Natural killer cell treated with Interleukin-12 subunit alpha and Interleukin-12 subunit beta and Interleukin-15 and Interleukin-18, amount 100 ng/mL, for 72 hours (primary cell): ENCODE measurements around the gene PPP3R2. TPM values are rescaled to one million over a fixed set of nuclear protein-coding genes. Genes with fewer than 3 reads are reported as not detected.
"Not testable (repeated sequence)": the region's sequence is repeated elsewhere in the genome, so short reads cannot be mapped to it uniquely, and the experiment has no call there.

ENCODE experiments used
- ATAC-seq, 2 donors: fragments of 150-1000 bp; cut with Tn5 transposase in 1 of 2; sonication (Bioruptor Pico), chemical (Tn5 transposase) in 1 of 2; 2 replicates each; pipeline ENCODE4 v1.10.0; 2021
- DNase-seq: peaks from one replicate; pipeline ENCODE4 v3.0.0; 2022; ENCODE audit warnings: low spot score
- H3K27ac Mint-ChIP-seq, 2 donors: 1 replicate in 1 of 2; 2 replicates in 1 of 2; pipeline ENCODE4 v1.8.0; 2022; ENCODE audit warnings: mixed read lengths in 2 of 2, mild to moderate bottlenecking in 1 of 2, moderate library complexity in 1 of 2
- H3K27me3 Mint-ChIP-seq, 2 donors: 1 replicate in 1 of 2; 2 replicates in 1 of 2; pipeline ENCODE4 v1.8.0; 2022; ENCODE audit warnings: mixed read lengths in 2 of 2
- H3K36me3 Mint-ChIP-seq: one replicate; pipeline ENCODE4 v1.8.0; 2022; ENCODE audit warnings: mixed read lengths
- H3K4me1 Mint-ChIP-seq, 2 donors: 1 replicate in 1 of 2; 2 replicates in 1 of 2; pipeline ENCODE4 v1.8.0; 2022; ENCODE audit warnings: low read depth in 2 of 2, mixed read lengths in 2 of 2, mild to moderate bottlenecking in 1 of 2
- H3K4me3 Mint-ChIP-seq: one replicate; pipeline ENCODE4 v1.8.0; 2022; ENCODE audit warnings: mixed read lengths
- H3K9me3 Mint-ChIP-seq: 2 replicates; pipeline ENCODE4 v1.8.0; 2022; ENCODE audit warnings: mixed read lengths
- total RNA-seq, 2 donors: library from RNA; stranded (reverse); gene quantifications; one replicate each; pipeline ENCODE4 v1.2.3, GENCODE V29; 2022

Gene PPP3R2
- total RNA-seq, 2 donors from 2014 or later: not detected

DNA sequence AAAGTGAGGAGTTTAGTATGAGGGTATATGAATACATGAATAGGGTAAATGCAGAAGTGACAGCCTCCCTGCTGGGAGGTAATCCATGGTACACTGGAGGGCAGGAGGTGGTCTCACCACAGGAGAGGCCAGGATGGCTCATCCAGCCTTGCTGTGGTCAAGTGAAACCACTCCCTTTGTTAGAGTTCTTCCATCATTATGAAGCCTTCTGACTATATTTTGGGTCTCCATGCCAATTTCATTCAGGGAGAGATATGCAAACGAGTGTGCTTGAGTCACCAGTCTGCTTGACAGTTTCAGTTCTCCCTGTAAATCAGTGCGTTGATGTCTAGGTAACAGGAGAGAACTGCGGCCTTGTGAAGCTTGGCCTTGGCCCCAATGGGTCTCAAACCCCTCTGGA is 16.4 kb downstream of the PPP3R2 start:
- H3K27ac Mint-ChIP-seq: no peak overlapping the region
- H3K9me3 Mint-ChIP-seq: no peaks in the 10 kb centered on the region
- DNase-seq (no peak), ATAC-seq (no peak)
- no peaks in the 10 kb centered on the region for H3K36me3 Mint-ChIP-seq
- H3K4me1 Mint-ChIP-seq: no peaks in the 10 kb centered on the region
- H3K27me3 Mint-ChIP-seq: no peaks in the 10 kb centered on the region
- no peak overlapping the region for H3K4me3 Mint-ChIP-seq

DNA sequence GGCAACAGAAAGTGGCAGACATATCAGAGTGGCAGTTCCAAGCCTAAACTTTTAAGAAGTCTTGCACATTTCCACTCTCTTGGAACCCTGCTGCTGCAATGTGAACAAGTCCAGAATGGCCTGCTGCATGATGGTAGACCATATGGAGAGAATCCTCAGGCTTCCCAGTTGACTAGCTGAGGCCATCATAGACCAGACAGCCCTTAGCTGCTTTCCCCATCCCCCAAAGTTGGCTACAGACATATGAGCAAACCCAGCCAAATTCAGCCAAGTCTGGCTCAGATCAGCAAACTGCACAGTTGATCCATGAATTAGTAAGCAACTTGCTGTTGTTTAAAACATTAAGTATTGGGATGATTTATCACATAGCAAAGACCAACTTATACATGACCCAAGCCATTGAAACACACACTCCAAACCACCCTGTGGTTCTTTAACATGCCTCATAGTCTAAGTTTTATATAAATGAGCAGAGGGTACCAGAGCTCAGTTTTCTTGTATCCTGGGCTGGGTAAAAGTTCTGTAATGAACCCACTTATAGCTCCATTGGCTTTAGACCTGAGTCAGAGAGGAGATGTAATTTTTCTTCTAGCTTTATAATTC is 19.9 kb downstream of the PPP3R2 start:
- Mint-ChIP-seq H3K36me3 (no peaks in the 10 kb centered on the region), H3K27ac (no peak overlapping the region)
- no peak for DNase-seq

DNA sequence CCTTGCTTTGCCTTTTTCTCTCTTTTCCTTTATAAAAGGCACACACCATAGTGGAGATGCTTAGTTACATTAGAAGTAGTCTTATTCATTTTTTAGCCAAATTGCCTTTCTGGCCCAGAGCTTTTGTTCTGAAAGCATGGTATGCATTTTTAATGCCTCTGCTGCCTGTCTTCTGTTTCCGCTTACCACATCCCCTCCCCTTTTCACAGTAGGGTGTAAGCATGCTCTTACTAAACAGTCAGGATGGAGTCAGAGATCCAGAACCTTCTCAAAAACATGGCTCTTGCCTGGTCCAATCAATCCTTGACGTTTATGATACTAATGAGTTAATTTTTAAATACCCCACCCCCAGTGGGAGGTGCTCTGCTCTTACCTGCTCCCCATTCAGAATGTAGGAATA is 22.5 kb downstream of the PPP3R2 start:
- no peak overlapping the region for H3K27ac Mint-ChIP-seq

More for the DNA sequence above, 19.9 kb downstream of the PPP3R2 start:
- ATAC-seq: no peak
- H3K4me3 Mint-ChIP-seq: no peak overlapping the region
- no peaks in the 10 kb centered on the region for H3K4me1 Mint-ChIP-seq
- H3K27me3 Mint-ChIP-seq: no peaks in the 10 kb centered on the region
- H3K9me3 Mint-ChIP-seq: no peaks in the 10 kb centered on the region

DNA sequence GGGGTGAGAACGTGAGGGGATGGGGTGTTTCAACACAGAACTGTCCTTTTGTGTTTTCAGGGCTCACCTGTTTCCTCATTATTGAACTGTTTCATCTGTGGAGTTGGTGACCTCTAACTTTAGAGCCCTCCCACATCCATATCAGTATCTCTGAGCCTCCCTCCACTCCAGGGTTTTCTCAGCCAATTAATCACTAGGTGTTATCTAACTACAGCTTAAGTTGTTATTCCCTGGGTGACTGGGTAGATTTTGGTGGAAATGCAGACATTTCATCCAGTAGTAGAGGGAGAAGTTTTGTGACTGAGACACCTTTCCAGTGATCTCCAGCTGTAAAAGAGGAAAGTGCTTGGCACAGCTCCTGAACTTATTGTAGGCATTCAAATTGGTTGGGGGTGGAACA is 23.7 kb downstream of the PPP3R2 start:
- Mint-ChIP-seq H3K9me3 (no peaks in the 10 kb centered on the region), H3K4me1 (no peaks in the 10 kb centered on the region), H3K27ac (no peak overlapping the region), H3K36me3 (peaks cover 16% of the 10 kb centered on the region), H3K4me3 (no peak overlapping the region), H3K27me3 (no peaks in the 10 kb centered on the region)
- DNase-seq (no peak), ATAC-seq (no peak)

More for the DNA sequence above, 22.5 kb downstream of the PPP3R2 start:
- no peak overlapping the region for H3K4me3 Mint-ChIP-seq
- DNase-seq (no peak), ATAC-seq (no peak)
- H3K27me3 Mint-ChIP-seq: no peaks in the 10 kb centered on the region
- no peaks in the 10 kb centered on the region for H3K4me1 Mint-ChIP-seq
- H3K9me3 Mint-ChIP-seq: no peaks in the 10 kb centered on the region
- peaks cover 11% of the 10 kb centered on the region for H3K36me3 Mint-ChIP-seq

DNA sequence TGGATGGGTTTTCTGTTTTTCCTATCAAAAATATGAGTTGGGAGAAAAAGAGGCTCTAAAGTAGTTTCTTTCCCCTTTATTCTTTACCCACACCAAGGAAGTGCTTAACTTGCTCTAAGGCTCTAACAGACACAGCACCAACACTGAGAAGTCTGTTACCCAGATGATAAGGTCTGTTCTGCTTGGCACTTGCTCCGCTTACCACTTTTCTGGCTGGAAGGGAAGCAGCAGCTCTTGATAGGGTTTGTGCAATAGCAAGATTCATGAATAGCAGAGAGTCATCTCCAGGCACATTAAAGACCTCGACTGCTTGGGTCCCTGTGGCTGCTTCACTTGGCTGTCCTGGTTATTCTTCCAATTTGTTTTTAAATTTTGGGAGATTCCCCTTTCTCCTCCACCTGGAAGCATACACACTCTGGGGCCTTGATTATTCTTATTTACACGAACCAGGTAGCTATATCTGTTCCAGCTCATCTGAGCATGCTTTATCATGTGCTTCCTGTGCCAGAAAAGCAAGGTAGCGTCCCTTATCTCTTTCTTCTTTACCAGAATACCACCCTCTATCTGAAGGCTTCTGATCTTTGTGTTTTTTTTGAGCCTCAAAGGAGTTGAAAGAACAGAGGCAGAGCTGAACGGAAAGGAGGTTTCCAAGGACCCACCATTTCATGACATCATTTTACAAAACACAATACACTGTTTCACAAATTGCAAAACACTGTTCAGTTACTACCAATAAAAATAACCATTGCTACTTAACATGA is 24.8 kb downstream of the PPP3R2 start:
- ATAC-seq: no peak
- H3K36me3 Mint-ChIP-seq: peaks cover 22% of the 10 kb centered on the region
- DNase-seq: no peak
- H3K4me3 Mint-ChIP-seq: no peak overlapping the region
- no peaks in the 10 kb centered on the region for H3K4me1 Mint-ChIP-seq
- no peak overlapping the region for H3K27ac Mint-ChIP-seq
- H3K27me3 Mint-ChIP-seq: no peaks in the 10 kb centered on the region
- no peaks in the 10 kb centered on the region for H3K9me3 Mint-ChIP-seq

DNA sequence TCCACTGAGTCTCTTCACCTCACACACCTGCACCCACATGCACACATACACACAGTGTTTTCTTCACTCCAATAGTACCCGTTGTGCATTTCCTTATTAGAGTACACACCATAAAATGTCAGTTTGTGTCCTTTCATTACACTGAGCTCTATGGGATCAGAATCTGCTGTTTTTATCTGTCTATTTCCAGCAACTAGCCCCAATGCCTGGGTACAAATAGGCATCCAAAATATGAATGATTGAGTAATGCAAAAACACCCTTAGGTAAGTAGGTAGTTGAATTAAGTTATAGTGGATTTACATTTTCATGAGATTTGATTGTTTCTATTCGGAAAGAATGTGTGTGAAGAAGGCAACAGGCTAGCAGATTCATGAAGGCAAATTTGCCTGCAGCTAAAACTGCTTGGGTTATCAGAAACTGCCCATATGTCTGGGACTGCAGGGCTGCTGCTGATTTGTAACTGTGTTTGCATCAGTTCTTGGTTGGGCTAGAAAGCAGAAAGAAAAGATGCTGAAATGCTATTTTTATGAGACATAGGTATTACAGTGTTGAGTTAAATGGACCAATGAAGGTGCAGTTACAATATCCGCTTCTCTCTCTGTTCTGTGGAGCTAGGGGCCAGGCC is 26.9 kb downstream of the PPP3R2 start:
- Mint-ChIP-seq H3K27me3 (no peaks in the 10 kb centered on the region), H3K4me3 (no peak overlapping the region), H3K27ac (no peak overlapping the region), H3K36me3 (peaks cover 27% of the 10 kb centered on the region), H3K9me3 (no peaks in the 10 kb centered on the region), H3K4me1 (no peaks in the 10 kb centered on the region)
- ATAC-seq: no peak
- DNase-seq: no peak

DNA sequence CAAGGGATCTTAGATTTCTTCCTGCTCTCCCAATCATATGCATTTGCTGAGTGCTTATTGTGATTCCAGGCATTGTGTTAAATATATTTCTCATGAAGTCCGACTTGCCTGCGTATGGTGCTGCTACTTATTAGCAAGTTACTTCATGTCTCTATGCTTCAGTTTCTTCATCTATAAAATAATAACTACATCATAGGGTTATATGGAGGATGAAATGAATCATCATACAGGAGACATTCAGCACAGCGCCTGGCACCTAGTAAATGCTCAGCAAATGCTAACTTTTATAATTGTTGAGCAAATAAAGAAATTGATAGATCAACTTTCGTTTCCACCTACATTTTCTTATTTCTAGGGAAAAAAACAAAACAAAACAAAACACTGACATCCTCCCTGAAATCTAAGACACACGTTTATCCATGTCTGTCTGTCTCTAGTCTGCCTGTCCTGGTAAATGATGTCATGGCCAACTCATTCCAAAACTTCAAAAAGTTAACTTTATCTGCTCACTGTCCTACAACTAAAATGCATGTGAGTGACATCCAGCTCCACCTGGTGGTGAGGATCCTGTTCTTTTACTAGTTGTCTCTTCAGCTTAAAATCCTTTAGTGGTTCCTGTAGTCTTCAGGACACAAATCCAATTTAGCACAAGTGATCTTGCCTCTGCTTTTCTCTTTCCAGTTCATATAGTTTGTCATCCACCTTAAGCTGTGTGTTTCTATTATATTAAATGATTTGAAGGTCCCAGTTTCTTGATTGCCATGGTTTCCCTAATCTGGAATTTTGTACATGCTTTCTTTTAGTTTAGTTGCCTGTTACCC is 27.7 kb downstream of the PPP3R2 start:
- no peak for DNase-seq
- H3K36me3 Mint-ChIP-seq: peaks cover 34% of the 10 kb centered on the region
- no peaks in the 10 kb centered on the region for H3K27me3 Mint-ChIP-seq
- no peaks in the 10 kb centered on the region for H3K9me3 Mint-ChIP-seq
- no peak overlapping the region for H3K4me3 Mint-ChIP-seq
- no peak overlapping the region for H3K27ac Mint-ChIP-seq
- ATAC-seq: peak in 1 of 2 donors; percentile 57
- peaks cover 1 to 2% of the 10 kb centered on the region in 2 donors for H3K4me1 Mint-ChIP-seq

DNA sequence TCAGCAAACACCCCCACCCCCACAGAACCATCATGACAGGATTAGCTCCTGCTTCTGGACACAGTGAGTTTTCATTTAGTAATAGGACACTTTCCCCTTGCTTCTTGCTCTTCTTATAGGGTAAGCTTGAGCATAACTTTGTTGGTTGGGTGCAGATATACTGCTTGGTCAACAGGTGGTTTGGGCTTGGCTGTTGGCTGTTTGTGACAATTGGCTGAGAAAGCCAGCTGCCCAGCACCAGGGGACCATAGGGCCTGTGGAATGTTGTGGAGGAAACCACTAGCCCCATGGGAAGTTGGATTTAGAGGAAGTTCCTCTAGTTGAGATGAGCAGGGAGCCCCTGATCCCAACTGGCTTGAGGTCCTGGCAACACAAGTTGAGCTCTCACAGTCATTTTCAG is 30.5 kb downstream of the PPP3R2 start:
- no peak for ATAC-seq
- no peak for DNase-seq
- Mint-ChIP-seq H3K4me3 (no peak overlapping the region), H3K4me1 (peaks cover 13 to 18% of the 10 kb centered on the region in 2 donors), H3K27me3 (no peaks in the 10 kb centered on the region), H3K27ac (no peak overlapping the region), H3K9me3 (no peaks in the 10 kb centered on the region), H3K36me3 (peaks cover 59% of the 10 kb centered on the region)

DNA sequence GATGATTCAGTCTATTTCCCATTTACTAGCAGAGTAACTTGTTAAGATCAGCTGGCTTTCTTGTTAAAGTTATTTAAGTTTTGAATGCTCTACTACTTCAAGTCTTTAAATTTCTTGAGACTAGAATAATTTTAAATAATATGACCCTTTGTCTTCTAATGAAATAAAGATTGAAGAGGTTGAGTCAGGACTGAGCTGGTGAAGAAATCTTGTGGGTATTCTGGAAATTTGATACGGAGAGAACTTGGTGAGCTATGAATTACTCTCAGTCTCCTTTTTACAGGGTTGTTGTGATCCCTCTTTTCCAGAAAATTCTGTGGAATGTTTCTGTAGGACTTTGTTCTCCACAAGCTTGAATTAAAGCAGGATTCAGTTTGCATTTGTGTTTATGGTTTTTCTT is 31.8 kb downstream of the PPP3R2 start:
- H3K27ac Mint-ChIP-seq: no peak overlapping the region

DNA sequence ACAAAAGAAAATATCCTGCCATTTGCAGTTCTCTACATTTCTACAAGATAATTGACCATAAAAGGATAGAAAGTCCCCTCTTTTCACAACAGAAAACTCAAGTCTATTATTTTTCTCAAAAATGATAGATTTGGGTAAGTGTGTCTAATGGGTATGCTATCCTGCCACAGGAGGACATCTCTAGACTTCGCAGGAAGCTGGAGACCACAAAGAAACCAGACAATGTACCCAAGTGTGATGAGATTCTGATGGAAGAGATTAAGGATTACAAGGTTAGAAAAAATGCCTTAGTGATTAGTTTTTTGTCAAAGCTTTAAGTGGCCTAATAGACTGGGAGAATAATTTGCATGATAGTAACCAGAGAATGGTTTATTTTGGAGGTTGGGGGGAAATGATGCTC is 33.0 kb downstream of the PPP3R2 start:
- Mint-ChIP-seq H3K36me3 (peaks cover 67% of the 10 kb centered on the region), H3K27me3 (no peaks in the 10 kb centered on the region), H3K9me3 (no peaks in the 10 kb centered on the region), H3K27ac (no peak overlapping the region), H3K4me3 (no peak overlapping the region), H3K4me1 (peaks cover 18 to 25% of the 10 kb centered on the region in 2 donors)
- ATAC-seq (no peak), DNase-seq (no peak)

More for the DNA sequence above, 31.8 kb downstream of the PPP3R2 start:
- Mint-ChIP-seq H3K27me3 (no peaks in the 10 kb centered on the region), H3K9me3 (no peaks in the 10 kb centered on the region), H3K4me1 (peaks cover 18 to 25% of the 10 kb centered on the region in 2 donors), H3K4me3 (no peak overlapping the region), H3K36me3 (peaks cover 67% of the 10 kb centered on the region)
- DNase-seq (no peak), ATAC-seq (no peak)

DNA sequence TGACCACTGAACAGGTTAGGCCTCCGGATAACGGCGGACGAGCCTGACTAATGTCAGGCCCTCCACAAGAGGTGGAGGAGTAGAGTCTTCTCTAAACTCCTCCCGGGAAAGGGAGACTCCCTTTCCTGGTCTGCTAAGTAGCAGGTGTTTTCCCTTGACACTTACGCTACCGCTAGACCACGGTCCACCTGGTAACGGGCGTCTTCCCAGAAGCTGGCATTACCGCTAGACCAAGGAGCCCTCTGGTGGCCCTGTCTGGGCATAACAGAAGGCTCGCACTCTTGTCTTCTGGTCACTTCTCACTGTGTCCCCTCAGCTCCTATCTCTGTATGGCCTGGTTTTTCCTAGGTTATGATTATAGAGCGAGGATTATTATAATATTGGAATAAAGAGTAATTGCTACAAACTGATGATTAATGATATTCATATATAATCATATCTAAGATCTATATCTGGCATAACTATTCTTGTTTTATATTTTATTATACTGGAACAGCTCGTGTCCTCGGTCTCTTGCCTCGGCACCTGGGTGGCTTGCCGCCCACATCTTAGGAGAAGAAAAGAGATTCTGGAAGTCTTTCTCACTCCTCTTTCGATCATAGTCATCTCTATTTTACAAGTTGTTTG is 45.2 kb downstream of the PPP3R2 start:
- H3K4me1 Mint-ChIP-seq, ATAC-seq, H3K27me3 Mint-ChIP-seq, H3K4me3 Mint-ChIP-seq, H3K27ac Mint-ChIP-seq, DNase-seq, H3K9me3 Mint-ChIP-seq: not testable (repeated sequence)
- H3K36me3 Mint-ChIP-seq: peaks cover 58% of the 10 kb centered on the region

DNA sequence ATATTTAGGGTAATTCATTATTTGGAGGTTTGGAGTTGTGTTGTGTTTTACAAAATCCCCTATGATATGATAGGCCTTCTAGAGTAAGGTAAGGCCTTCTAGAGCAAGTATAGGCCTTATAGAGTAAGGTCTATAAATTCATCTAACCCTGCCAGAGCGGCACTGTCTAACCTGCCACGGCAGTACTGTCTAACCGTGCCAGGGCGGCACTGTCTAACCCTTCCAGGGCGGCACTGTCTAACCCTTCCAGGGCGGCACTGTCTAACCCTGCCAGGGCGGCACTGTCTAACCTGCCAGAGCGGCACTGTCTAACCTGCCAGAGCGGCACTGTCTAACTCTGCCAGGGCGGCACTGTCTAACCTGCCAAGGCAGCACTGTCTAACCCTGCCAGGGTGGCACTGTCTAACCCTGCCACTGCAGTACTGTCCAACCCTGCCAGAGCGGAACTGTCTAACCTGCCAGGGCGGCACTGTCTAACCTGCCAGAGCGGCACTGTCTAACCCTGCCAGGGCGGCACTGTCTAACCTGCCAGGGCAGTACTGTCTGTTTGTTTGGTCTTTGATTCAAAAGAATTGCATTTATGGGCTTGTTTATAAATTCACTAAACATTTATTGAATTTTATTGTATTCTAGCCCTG is 51.6 kb downstream of the PPP3R2 start:
- Mint-ChIP-seq H3K9me3 (no peaks in the 10 kb centered on the region), H3K27ac (no peak overlapping the region), H3K36me3 (peaks cover 24% of the 10 kb centered on the region), H3K4me3 (no peak overlapping the region), H3K4me1 (no peaks in the 10 kb centered on the region), H3K27me3 (no peaks in the 10 kb centered on the region)
- DNase-seq (no peak), ATAC-seq (no peak)
